ENCODE data around the gene ONECUT3.

Gene ONECUT3

GRCh38 chr19:1719519-1719918, 33.8 kb upstream of the ONECUT3 start:
- peaks cover 64% of the 10 kb centered on the region for H3K27me3 ChIP-seq (ENCODE audit: control insufficient read depth, insufficient read depth, low read length)

GRCh38 chr19:1720237-1720636, 33.1 kb upstream of the ONECUT3 start:
- Histone ChIP-seq H3K4me3 (ENCODE audit: low read depth, low read length) (no peak overlapping the region), H3K27me3 (ENCODE audit: control insufficient read depth, insufficient read depth, low read length) (peaks cover 71% of the 10 kb centered on the region), H3K4me1 (ENCODE audit: control insufficient read depth, insufficient read depth, low read length) (no peaks in the 10 kb centered on the region), H3K9me3 (ENCODE audit: control insufficient read depth, insufficient read depth, low read depth, low read length) (no peaks in the 10 kb centered on the region), H3K27ac (ENCODE audit: low read depth, low read length) (no peak overlapping the region), H3K9ac (ENCODE audit: low read length) (no peak overlapping the region), H3K36me3 (ENCODE audit: control insufficient read depth, insufficient read depth, low read length) (no peaks in the 10 kb centered on the region)

More at GRCh38 chr19:1719519-1719918, 33.8 kb upstream of the ONECUT3 start:
- Histone ChIP-seq H3K9ac (ENCODE audit: low read length) (no peak overlapping the region), H3K9me3 (ENCODE audit: control insufficient read depth, insufficient read depth, low read depth, low read length) (no peaks in the 10 kb centered on the region), H3K4me1 (ENCODE audit: control insufficient read depth, insufficient read depth, low read length) (no peaks in the 10 kb centered on the region), H3K27ac (ENCODE audit: low read depth, low read length) (no peak overlapping the region), H3K4me3 (ENCODE audit: low read depth, low read length) (no peak overlapping the region), H3K36me3 (ENCODE audit: control insufficient read depth, insufficient read depth, low read length) (no peaks in the 10 kb centered on the region)

DNA sequence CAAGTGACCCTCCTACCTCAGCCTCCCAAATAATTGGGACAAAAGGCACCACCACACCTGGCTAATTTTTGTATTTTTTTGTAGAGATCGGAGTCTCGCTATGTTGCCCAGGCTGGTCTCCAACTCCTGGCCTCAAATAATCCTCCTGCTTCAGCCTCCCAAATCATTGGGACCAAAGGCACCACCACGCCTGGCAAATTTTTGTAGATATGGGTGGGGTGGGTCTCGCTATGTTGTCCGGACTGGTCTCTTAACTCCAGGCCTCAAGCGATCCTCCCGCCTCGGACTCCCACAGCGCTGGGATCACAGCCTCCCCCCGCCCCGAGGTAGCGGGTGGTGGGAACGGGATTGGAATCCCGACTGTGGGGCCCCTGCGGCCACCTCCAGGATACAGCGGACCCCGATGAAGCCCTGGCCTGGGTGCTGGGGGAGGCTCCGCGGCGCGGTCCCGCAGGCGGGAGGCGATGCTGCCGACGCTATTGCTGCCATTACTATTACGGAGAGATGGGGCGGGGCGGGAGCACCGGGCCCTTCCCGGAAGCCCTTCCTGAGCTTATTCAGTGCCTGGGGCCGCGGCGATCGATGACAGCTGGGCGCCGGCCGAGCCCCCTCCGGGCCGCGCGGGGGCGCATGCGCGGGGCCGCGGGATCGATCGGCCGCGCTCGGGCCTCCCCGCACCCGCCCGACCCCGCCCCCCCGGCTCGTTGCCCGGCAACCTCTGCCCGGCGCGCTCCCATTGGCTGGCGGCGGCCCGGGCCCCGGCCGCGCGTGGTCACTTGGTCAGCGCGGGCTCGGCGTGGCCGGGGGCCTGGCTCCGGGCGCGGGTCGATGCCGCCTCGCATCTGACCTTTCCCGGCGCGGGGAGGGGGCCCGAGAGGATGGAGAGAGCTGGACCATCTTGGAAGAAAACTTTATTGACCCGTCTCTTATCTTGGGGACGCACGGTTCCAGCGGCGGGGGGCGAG, 27.9 kb upstream of the ONECUT3 start:
- Histone ChIP-seq H3K4me3 (ENCODE audit: low read depth, low read length) (peak overlapping the region; percentile 64), H3K27ac (ENCODE audit: low read depth, low read length) (no peak overlapping the region), H3K9ac (ENCODE audit: low read length) (no peak overlapping the region), H3K9me3 (ENCODE audit: control insufficient read depth, insufficient read depth, low read depth, low read length) (no peaks in the 10 kb centered on the region), H3K36me3 (ENCODE audit: control insufficient read depth, insufficient read depth, low read length) (no peaks in the 10 kb centered on the region), H3K27me3 (ENCODE audit: control insufficient read depth, insufficient read depth, low read length) (peaks cover 69% of the 10 kb centered on the region), H3K4me1 (ENCODE audit: control insufficient read depth, insufficient read depth, low read length) (0 out of 2 replicates have a peak, but pooled peaks cover 4% of the 10 kb centered on the region)

DNA sequence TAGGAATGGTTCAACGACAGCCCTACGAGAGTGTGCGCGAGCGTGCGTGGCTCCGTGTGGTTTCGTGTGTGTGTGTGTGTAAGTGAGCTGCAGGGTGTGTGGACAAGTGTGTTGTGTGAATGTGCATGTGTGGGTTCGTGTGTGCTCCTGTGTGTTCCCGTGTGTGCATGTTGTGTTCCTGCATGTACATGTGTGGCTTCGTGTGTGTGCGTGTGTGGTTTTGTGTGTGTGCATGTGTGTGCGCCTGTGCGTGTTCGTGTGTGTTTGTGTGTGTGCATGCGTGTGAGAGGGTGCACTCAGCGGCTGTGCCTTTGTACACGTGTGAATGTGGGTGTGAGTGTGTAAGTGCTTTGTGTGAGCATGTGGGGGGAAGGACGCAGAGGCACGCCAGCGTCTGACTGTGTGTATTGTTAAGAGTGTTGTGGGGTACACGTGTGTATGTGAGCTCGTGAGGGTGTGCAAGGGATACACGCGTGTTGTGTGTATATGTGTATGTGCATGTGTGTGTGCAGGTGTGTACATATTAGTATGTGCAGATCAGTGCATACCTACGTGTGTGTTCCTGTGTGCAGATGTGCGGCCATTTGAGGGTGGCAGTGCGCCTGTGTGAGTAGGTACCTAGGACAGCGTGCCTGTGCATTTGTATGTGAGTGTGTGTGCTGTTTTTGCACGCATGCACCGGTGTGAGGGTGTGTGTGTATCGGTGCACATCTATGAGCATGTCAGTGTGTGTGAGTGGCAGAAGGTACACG, 24.3 kb upstream of the ONECUT3 start:
- no peak overlapping the region for H3K9ac ChIP-seq (ENCODE audit: low read length)
- no peaks in the 10 kb centered on the region for H3K36me3 ChIP-seq (ENCODE audit: control insufficient read depth, insufficient read depth, low read length)
- H3K27me3 ChIP-seq (ENCODE audit: control insufficient read depth, insufficient read depth, low read length), result peaks cover 75% of the 10 kb centered on the region
- 0 out of 2 replicates have a peak, but pooled peaks cover 4% of the 10 kb centered on the region for H3K4me1 ChIP-seq (ENCODE audit: control insufficient read depth, insufficient read depth, low read length)
- no peak overlapping the region for H3K4me3 ChIP-seq (ENCODE audit: low read depth, low read length)
- no peaks in the 10 kb centered on the region for H3K9me3 ChIP-seq (ENCODE audit: control insufficient read depth, insufficient read depth, low read depth, low read length)
- no peak overlapping the region for H3K27ac ChIP-seq (ENCODE audit: low read depth, low read length)

GRCh38 chr19:1729568-1729925, 23.8 kb upstream of the ONECUT3 start:
- Histone ChIP-seq H3K4me1 (ENCODE audit: control insufficient read depth, insufficient read depth, low read length) (0 out of 2 replicates have a peak, but pooled peaks cover 4% of the 10 kb centered on the region), H3K4me3 (ENCODE audit: low read depth, low read length) (no peak overlapping the region), H3K36me3 (ENCODE audit: control insufficient read depth, insufficient read depth, low read length) (no peaks in the 10 kb centered on the region), H3K27me3 (ENCODE audit: control insufficient read depth, insufficient read depth, low read length) (peaks cover 80% of the 10 kb centered on the region), H3K9ac (ENCODE audit: low read length) (no peak overlapping the region), H3K27ac (ENCODE audit: low read depth, low read length) (no peak overlapping the region), H3K9me3 (ENCODE audit: control insufficient read depth, insufficient read depth, low read depth, low read length) (no peaks in the 10 kb centered on the region)

DNA sequence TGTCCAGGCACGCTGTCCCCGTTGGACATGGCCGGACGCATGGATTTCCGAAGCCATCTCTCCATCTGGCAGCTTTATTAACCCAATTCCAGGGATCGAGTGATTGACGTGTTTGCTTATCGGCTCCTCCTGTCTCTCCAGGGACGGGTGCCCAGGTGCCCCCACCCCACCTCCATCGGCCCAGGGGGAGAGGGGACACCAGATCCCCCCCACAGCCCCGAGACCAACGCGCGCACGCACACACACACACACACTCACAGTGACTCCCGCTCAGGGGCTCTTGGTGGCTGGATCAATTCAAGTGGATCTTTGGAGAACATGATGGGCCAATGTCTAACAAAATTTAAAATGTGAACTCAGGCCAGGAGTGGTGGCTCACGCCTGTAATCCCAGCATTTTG, 23.1 kb upstream of the ONECUT3 start:
- Histone ChIP-seq H3K4me1 (ENCODE audit: control insufficient read depth, insufficient read depth, low read length) (0 out of 2 replicates have a peak, but pooled peaks cover 4% of the 10 kb centered on the region), H3K27me3 (ENCODE audit: control insufficient read depth, insufficient read depth, low read length) (peaks cover 80% of the 10 kb centered on the region), H3K36me3 (ENCODE audit: control insufficient read depth, insufficient read depth, low read length) (no peaks in the 10 kb centered on the region), H3K27ac (ENCODE audit: low read depth, low read length) (no peak overlapping the region), H3K4me3 (ENCODE audit: low read depth, low read length) (no peak overlapping the region), H3K9me3 (ENCODE audit: control insufficient read depth, insufficient read depth, low read depth, low read length) (no peaks in the 10 kb centered on the region), H3K9ac (ENCODE audit: low read length) (no peak overlapping the region)

DNA sequence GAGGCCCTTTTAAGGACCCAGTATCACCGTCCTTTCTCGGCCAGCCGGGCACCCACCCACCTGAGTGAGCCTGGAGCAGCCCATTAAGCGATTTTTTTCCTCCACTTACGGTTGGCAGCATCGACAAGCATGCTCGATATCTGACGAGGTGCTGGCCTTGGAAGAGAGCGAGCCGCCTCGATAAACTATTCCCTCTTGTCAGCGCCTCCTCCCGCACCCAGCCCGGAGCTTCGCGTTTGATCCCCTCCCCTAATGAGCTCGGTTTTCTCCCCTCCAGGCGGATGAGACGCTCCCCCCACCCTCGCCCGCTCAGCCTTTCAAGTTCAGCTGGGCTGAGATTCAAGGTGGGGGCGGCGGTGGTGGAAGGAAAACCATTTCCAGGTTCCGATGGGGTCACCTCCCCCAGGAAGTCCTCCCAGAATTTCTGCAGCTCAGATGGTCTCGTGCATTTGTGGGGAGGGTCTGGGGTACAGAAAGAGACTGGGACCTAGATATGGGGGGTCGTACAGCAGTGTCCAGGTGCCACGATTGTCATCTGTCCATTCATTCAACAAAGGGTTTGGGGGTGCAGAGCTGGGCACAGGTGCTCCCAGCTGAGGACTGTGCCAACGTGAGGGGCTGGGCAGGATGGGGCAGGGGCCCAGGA, 18.9 kb upstream of the ONECUT3 start:
- H3K27ac ChIP-seq (ENCODE audit: low read depth, low read length), result no peak overlapping the region
- H3K36me3 ChIP-seq (ENCODE audit: control insufficient read depth, insufficient read depth, low read length), result no peaks in the 10 kb centered on the region
- no peaks in the 10 kb centered on the region for H3K4me1 ChIP-seq (ENCODE audit: control insufficient read depth, insufficient read depth, low read length)
- H3K4me3 ChIP-seq (ENCODE audit: low read depth, low read length), result no peak overlapping the region
- H3K27me3 ChIP-seq (ENCODE audit: control insufficient read depth, insufficient read depth, low read length), result peaks cover 77% of the 10 kb centered on the region
- H3K9me3 ChIP-seq (ENCODE audit: control insufficient read depth, insufficient read depth, low read depth, low read length), result no peaks in the 10 kb centered on the region
- H3K9ac ChIP-seq (ENCODE audit: low read length), result no peak overlapping the region

DNA sequence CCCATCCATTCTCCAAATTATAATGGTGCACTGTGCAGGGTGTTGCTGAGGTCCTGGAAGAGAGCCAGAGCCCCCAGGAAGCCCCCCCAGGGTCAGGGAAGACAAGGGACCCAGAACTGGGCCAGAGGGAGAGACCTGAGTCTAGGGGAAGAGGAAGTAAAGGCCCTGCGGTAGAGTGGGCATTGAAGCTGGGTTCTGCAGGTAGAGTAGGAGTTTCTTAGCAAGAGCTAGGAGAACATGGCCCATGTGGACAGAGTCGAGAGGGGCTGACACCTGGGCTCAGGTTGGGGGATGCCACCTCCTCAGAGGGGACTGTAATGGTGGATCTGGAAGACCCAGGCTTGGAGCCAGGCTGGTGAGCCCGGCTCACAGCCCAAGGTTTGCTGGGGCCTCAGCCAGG, 17.0 kb upstream of the ONECUT3 start:
- peaks cover 4% of the 10 kb centered on the region; the same call in 1 of the 2 replicates for H3K9me3 ChIP-seq (ENCODE audit: control insufficient read depth, insufficient read depth, low read depth, low read length)
- H3K36me3 ChIP-seq (ENCODE audit: control insufficient read depth, insufficient read depth, low read length), result no peaks in the 10 kb centered on the region
- no peak overlapping the region for H3K4me3 ChIP-seq (ENCODE audit: low read depth, low read length)
- no peak overlapping the region for H3K9ac ChIP-seq (ENCODE audit: low read length)
- peaks cover 80% of the 10 kb centered on the region for H3K27me3 ChIP-seq (ENCODE audit: control insufficient read depth, insufficient read depth, low read length)
- H3K27ac ChIP-seq (ENCODE audit: low read depth, low read length), result no peak overlapping the region
- H3K4me1 ChIP-seq (ENCODE audit: control insufficient read depth, insufficient read depth, low read length), result no peaks in the 10 kb centered on the region

DNA sequence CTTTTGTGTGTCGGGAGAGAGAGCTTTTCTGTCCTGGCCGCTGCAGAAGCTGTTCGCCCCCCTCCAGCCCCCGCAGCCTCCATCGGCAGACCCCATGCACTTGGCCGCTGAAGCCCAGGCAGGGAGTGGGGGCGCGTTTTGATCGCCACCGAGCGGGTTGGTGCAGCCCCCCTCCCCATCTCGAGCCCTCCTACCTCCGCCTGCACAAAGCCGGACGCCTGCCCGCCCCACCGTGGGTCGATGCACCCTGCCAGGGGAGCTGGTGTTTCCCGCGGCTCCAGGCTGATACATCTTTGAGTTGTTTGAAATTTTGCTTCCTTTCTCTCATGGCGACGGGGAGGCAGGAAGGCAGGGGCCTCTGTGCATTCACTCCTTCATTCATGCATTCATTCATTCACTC, 16.4 kb upstream of the ONECUT3 start:
- no peaks in the 10 kb centered on the region for H3K36me3 ChIP-seq (ENCODE audit: control insufficient read depth, insufficient read depth, low read length)
- H3K9me3 ChIP-seq (ENCODE audit: control insufficient read depth, insufficient read depth, low read depth, low read length), result peaks cover 4% of the 10 kb centered on the region; the same call in 1 of the 2 replicates
- no peaks in the 10 kb centered on the region for H3K4me1 ChIP-seq (ENCODE audit: control insufficient read depth, insufficient read depth, low read length)
- H3K9ac ChIP-seq (ENCODE audit: low read length), result no peak overlapping the region
- H3K27me3 ChIP-seq (ENCODE audit: control insufficient read depth, insufficient read depth, low read length), result peaks cover 80% of the 10 kb centered on the region
- H3K27ac ChIP-seq (ENCODE audit: low read depth, low read length), result no peak overlapping the region
- no peak overlapping the region for H3K4me3 ChIP-seq (ENCODE audit: low read depth, low read length)

DNA sequence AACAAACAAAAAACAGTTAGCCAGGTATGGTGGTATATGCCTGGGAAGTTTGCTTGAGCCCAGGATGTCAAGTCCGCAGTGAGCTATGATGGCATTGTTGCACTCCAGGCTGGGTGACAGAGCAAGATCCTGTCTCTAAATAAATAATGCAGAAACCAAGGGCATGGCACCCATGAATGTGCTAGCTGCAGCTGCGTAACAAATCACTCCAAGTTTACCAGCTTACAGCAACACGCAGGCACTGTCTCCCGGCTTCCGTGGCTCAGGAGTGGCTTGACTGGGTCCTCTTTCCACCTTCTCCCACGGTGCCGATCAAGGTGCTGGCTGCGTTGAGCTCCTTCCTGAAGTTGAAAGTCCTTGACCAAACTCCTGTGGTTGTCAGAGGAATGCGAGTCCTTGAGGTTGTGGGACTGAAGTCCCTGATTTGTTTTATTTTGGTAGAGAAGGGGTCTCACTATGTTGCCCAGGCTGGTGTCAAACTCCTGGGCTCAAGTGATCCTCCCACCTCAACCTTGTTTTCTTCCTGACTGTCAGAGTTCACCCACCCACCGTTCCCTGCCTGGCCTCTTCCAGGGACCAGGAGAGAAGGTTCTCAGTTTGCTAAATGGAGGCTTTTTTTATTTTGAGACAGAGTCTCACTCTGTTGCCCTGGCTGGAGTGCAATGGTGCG, 13.2 kb upstream of the ONECUT3 start:
- H3K27me3 ChIP-seq (ENCODE audit: control insufficient read depth, insufficient read depth, low read length), result peaks cover 73% of the 10 kb centered on the region
- H3K27ac ChIP-seq (ENCODE audit: low read depth, low read length), result no peak overlapping the region
- H3K9ac ChIP-seq (ENCODE audit: low read length), result no peak overlapping the region
- H3K9me3 ChIP-seq (ENCODE audit: control insufficient read depth, insufficient read depth, low read depth, low read length), result peaks cover 4% of the 10 kb centered on the region; the same call in 1 of the 2 replicates
- no peak overlapping the region for H3K4me3 ChIP-seq (ENCODE audit: low read depth, low read length)
- no peaks in the 10 kb centered on the region for H3K36me3 ChIP-seq (ENCODE audit: control insufficient read depth, insufficient read depth, low read length)
- H3K4me1 ChIP-seq (ENCODE audit: control insufficient read depth, insufficient read depth, low read length), result peaks cover 5% of the 10 kb centered on the region
